Body of pancreas (tissue), 4 donors: ENCODE measurements around the gene DVL2. TPM values are rescaled to one million over a fixed set of nuclear protein-coding genes. Genes with fewer than 3 reads are reported as not detected.

Source experiments
- ATAC-seq: fragments of 150-250 bp; one replicate; pipeline ENCODE4 v1.9.1; 2016
- DNase-seq, 4 donors: peaks; one replicate each; pipeline ENCODE4 v3.0.0-alpha.2; 2019
- H3K27ac ChIP-seq, 4 donors: fragments of 200-600 bp; sonication (generic); 1 replicate in 3 of 4; 2 replicates in 1 of 4; pipeline versions ENCODE4 v1.5.1 to v1.6.1; 2016 to 2019; ENCODE audit warnings: mild to moderate bottlenecking in 1 of 4, mixed read lengths in 1 of 4, moderate library complexity in 1 of 4
- H3K27me3 ChIP-seq, 2 donors: fragments of 200-600 bp; sonication (generic); one replicate each; pipeline ENCODE4 v1.6.0; 2016; ENCODE audit warnings: mild to moderate bottlenecking in 1 of 2
- H3K36me3 ChIP-seq, 2 donors: fragments of 200-600 bp; sonication (generic); replicated peaks in 1 of 2; 2 replicates each; pipeline ENCODE4 v1.5.1; 2016; ENCODE audit warnings: low read depth in 2 of 2; ENCODE audit not compliant: insufficient read depth in 1 of 2
- H3K4me1 ChIP-seq: fragments of 200-600 bp; sonication (generic); one replicate; pipeline ENCODE4 v1.6.0; 2016
- H3K4me3 ChIP-seq, 2 donors: fragments of 200-600 bp; sonication (generic); 1 replicate in 1 of 2; 2 replicates in 1 of 2; pipeline ENCODE4 v1.5.1; 2016 to 2019
- H3K9me3 ChIP-seq, 3 donors: fragments of 200-600 bp; sonication (generic); 1 replicate in 2 of 3; 2 replicates in 1 of 3; pipeline ENCODE4 v1.5.1; 2016
- POLR2A ChIP-seq, 3 donors: fragments of 450-650 bp; IDR thresholded peaks; one replicate each; pipeline ENCODE4 v1.6.1; 2016; ENCODE audit warnings: antibody characterized with exemption in 3 of 3, mild to moderate bottlenecking in 2 of 3
- WGBS, 2 donors: methylation state at CpG; one replicate each; pipeline ENCODE4 v1.1.5; 2017; 5-methylcytosine and 5-hydroxymethylcytosine counted together
- intact Hi-C: fragments of 100-400 bp; cut with DNase I; formaldehyde crosslinking; loops from one replicate; pipeline ENCODE4 v1.15.1; 2023
- total RNA-seq, 2 donors: library from RNA; depleted of rRNA; stranded (reverse); fragments of >200 nt; gene quantifications; one replicate each; pipeline ENCODE4 v1.1.0, GENCODE V29; 2016
- TF ChIP-seq, protein P1 (sequence below), 7 experiments: fragments of 450-650 bp in 4 of 7; fragments of 200-600 bp in 3 of 7; sonication (generic) in 3 of 7; IDR thresholded peaks; one replicate each; pipeline ENCODE4 v1.5.1; 2016 to 2019; ENCODE audit warnings: antibody characterized with exemption in 7 of 7

The DVL2 gene
- total RNA-seq, 2 donors from 2014 or later, result 19.5 to 41.5 TPM

DNA sequence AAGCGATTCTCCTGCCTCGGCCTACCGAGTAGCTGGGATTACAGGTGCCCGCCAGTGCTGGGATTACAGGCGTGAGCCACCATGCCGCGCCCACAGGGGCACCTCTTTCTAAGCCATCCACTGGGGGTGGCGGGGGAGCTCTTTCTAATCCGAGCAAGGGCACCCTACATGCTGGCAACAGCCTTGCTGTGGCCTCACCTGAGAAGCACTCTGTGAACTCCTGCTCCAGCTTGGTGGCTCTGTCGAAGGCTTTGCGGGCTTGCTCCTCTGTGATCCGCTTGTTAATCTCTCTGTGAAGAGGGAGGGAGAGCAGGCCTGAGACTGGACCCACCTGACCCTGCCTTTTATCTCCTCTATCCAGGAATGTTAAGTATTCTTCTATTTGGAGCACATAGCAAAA is 43.2 kb downstream of the DVL2 start:
- ATAC-seq, result no peak
- no peaks in the 10 kb centered on the region for H3K27me3 ChIP-seq
- no peaks in the 10 kb centered on the region for H3K9me3 ChIP-seq
- DNase-seq, result no peak
- H3K4me3 ChIP-seq, result no peak overlapping the region
- intact Hi-C loops, result no loop called here
- no peaks in the 10 kb centered on the region for H3K36me3 ChIP-seq
- TF ChIP-seq, protein P1, sequence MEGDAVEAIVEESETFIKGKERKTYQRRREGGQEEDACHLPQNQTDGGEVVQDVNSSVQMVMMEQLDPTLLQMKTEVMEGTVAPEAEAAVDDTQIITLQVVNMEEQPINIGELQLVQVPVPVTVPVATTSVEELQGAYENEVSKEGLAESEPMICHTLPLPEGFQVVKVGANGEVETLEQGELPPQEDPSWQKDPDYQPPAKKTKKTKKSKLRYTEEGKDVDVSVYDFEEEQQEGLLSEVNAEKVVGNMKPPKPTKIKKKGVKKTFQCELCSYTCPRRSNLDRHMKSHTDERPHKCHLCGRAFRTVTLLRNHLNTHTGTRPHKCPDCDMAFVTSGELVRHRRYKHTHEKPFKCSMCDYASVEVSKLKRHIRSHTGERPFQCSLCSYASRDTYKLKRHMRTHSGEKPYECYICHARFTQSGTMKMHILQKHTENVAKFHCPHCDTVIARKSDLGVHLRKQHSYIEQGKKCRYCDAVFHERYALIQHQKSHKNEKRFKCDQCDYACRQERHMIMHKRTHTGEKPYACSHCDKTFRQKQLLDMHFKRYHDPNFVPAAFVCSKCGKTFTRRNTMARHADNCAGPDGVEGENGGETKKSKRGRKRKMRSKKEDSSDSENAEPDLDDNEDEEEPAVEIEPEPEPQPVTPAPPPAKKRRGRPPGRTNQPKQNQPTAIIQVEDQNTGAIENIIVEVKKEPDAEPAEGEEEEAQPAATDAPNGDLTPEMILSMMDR (IDR thresholded peaks at IDR 0.05), result no peak
- no peak for TF ChIP-seq POLR2A (IDR thresholded peaks at IDR 0.05)
- H3K4me1 ChIP-seq, result no peaks in the 10 kb centered on the region
- WGBS, 2 donors, result 89 to 90% methylated on average over 8 to 9 of the region's 12 CpGs
- no peak overlapping the region for H3K27ac ChIP-seq

DNA sequence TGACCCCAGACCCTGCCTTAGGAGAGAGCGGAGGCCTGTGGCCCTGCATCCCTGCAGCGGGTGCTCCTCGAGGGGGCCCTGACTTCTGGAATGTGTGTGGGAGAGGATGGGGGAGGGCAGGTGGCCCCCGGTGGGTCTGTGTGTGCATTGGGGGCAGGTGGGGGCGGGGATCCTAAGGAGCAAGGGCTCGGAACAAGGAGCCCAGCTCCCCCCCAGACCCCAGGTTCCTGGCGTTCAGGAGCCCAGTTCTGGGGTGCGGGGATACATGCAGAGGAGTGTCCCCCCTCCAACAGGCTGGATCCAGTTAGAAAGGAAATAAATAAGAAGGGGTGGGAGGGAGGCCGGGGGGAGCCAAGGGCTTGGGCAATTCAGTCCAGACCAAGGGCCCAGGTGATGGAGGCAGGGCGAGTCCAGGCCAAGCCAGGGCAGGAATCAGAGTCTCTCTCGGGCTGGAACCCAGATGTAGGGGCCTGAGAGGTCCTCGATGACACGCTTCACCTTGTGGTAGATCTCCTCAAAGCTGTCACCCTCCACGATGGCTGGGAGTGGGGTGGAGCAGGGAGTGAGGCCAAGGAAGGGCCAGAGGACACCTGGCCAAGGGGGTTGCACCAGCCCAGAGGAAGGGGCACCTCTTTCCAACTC is 43.9 kb downstream of the DVL2 start:
- H3K27me3 ChIP-seq, result no peaks in the 10 kb centered on the region
- no peak for TF ChIP-seq POLR2A (IDR thresholded peaks at IDR 0.05)
- TF ChIP-seq, protein P1 (IDR thresholded peaks at IDR 0.05), result no peak
- H3K36me3 ChIP-seq, result no peaks in the 10 kb centered on the region
- no peak overlapping the region for H3K27ac ChIP-seq
- WGBS, 2 donors, result 90 to 93% methylated on average over 10 to 14 of the region's 14 CpGs
- H3K9me3 ChIP-seq, result no peaks in the 10 kb centered on the region
- DNase-seq, result no peak
- intact Hi-C loops, result no loop called here
- H3K4me3 ChIP-seq, result no peak overlapping the region
- H3K4me1 ChIP-seq, result no peaks in the 10 kb centered on the region
- ATAC-seq, result no peak

DNA sequence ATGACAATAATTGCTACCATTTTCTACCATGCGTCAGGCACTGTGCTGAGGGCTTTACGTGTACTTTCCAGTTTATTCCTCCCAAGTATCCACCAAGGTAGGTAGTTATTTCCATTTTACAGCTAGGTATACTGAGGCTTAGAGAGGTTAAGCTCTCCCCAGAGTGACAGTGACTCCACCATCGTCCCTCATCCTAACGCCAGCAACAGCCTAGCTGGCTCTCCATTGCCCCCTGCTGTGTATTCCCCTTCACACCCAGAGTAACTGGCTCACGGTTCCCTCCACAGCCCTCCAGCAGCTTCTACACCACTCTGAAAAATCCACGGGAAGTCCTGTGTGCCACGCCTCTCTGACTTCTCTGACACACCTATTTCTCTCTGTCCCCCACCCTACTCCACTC is 48.1 kb downstream of the DVL2 start:
- DNase-seq (no peak), ATAC-seq (no peak)
- intact Hi-C loops, result no loop called here
- Histone ChIP-seq H3K36me3 (no peaks in the 10 kb centered on the region), H3K27ac (no peak overlapping the region), H3K27me3 (no peaks in the 10 kb centered on the region), H3K4me3 (no peak overlapping the region), H3K4me1 (peaks cover 7% of the 10 kb centered on the region), H3K9me3 (no peaks in the 10 kb centered on the region)
- WGBS, 2 donors, result 61 to 64% methylated on average over 7 of the region's 7 CpGs
- TF ChIP-seq POLR2A (IDR thresholded peaks at IDR 0.05), result no peak
- TF ChIP-seq, protein P1 (IDR thresholded peaks at IDR 0.05), result no peak

DNA sequence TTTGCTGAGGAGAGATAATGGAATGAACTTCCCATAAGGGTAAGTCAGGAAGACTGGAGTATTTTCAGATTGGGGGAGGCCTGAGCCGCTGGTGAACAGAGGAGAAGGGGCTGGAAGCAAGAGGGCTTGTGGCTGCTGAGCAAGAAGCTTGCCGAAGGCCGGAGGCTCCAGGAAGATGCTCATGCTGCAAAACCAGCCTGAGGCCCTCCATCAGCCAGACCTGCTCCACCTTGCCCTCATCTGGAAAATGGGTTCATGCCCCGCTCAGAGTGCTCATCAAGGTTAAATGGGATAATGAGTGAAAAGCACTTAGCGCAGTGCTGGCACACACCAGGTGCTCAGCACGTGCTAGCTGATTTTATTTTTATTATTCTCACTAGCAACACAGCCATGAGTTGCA is 49.7 kb downstream of the DVL2 start:
- no peak overlapping the region for H3K4me3 ChIP-seq
- no peaks in the 10 kb centered on the region for H3K27me3 ChIP-seq
- WGBS, 2 donors, result 88 to 90% methylated on average over 6 of the region's 6 CpGs
- peaks cover 7% of the 10 kb centered on the region for H3K4me1 ChIP-seq
- no peak for ATAC-seq
- H3K27ac ChIP-seq, result no peak overlapping the region
- no peaks in the 10 kb centered on the region for H3K9me3 ChIP-seq
- H3K36me3 ChIP-seq, result no peaks in the 10 kb centered on the region
- DNase-seq, result no peak
- no peak for TF ChIP-seq POLR2A (IDR thresholded peaks at IDR 0.05)
- TF ChIP-seq, protein P1 (IDR thresholded peaks at IDR 0.05), result no peak
- intact Hi-C loops, result no loop called here

DNA sequence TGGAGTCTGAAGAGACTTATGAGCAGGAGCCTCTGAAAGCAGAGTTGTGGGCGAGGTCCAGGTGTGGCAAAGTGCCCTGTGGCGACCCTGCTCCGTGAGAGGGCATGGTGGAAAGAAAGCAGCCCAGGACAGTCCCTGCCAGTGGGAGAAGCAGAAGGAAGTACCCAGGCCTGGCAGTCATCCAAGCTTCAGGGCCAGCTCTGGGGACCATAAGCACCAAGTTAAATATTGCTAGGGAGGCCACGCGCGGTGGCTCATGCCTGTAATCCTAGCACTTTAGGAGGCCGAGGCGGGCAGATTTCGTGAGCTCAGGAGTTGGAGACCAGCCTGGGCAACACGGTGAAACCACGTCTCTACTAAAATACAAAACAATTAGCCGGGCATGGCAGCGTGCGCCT is 50.2 kb downstream of the DVL2 start:
- no peak for TF ChIP-seq POLR2A (IDR thresholded peaks at IDR 0.05)
- TF ChIP-seq, protein P1 (IDR thresholded peaks at IDR 0.05), result no peak
- 37 to 52% methylated on average over 11 to 14 of the region's 14 CpGs for WGBS, 2 donors
- Histone ChIP-seq H3K4me1 (peaks cover 7% of the 10 kb centered on the region), H3K9me3 (no peaks in the 10 kb centered on the region), H3K36me3 (no peaks in the 10 kb centered on the region), H3K27me3 (no peaks in the 10 kb centered on the region), H3K4me3 (no peak overlapping the region), H3K27ac (peak overlapping the region in 2 of 4 donors; percentile 5 to 36)
- DNase-seq (peak; percentile 69 to 87 (median 85)), ATAC-seq (peak; percentile 73)
- intact Hi-C loops, result no loop called here
